ACHN (cell line): ENCODE results near the gene GPBP1.
"Not testable (repeated sequence)": the region's sequence is repeated elsewhere in the genome, so short reads cannot be mapped to it uniquely, and the experiment has no call there.

ENCODE experiments used
- DNase-seq: peaks from one replicate; pipeline ENCODE4 v3.0.0-alpha.2; 2015
- in situ Hi-C: cut with HindIII; loops from 2 replicates; pipeline ENCODE4 v1.10.0; 2017; ENCODE audit warnings: low sequenced_read_pairs, low pct_ligation_motif_present, low pct_unique_long_range_greater_than_20kb

Gene GPBP1

GRCh38 chr5:57174890-57175510 lies 1.1 kb downstream of the GPBP1 start:
- DNase-seq, result peak; percentile 24
- in situ Hi-C loops, result no loop called here

- DNase-seq, result peak; percentile 16
- in situ Hi-C loops, result no loop called here
Observed at GRCh38 chr5:57175551-57176309, 1.9 kb downstream of the GPBP1 start.

- in situ Hi-C loops, result no loop called here
- peak; percentile 45 for DNase-seq
Observed at GRCh38 chr5:57176350-57176857, 2.5 kb downstream of the GPBP1 start.

- no peak for DNase-seq
- in situ Hi-C loops, result no loop called here
Observed at GRCh38 chr5:57177479-57178156, 3.8 kb downstream of the GPBP1 start.

- in situ Hi-C loops, DNase-seq: not testable (repeated sequence)
Observed at GRCh38 chr5:57178238-57178637, 4.4 kb downstream of the GPBP1 start.

- in situ Hi-C loops, result no loop called here
- no peak for DNase-seq
Observed at GRCh38 chr5:57179262-57180200, 5.7 kb downstream of the GPBP1 start.

- in situ Hi-C loops, result no loop called here
- no peak for DNase-seq
Observed at GRCh38 chr5:57181154-57181553, 7.3 kb downstream of the GPBP1 start.

GRCh38 chr5:57184322-57184721 lies 10.5 kb downstream of the GPBP1 start:
- in situ Hi-C loops, result no loop called here
- no peak for DNase-seq

GRCh38 chr5:57185313-57185712 lies 11.5 kb downstream of the GPBP1 start:
- no peak for DNase-seq
- in situ Hi-C loops, result no loop called here

GRCh38 chr5:57186194-57186593 lies 12.3 kb downstream of the GPBP1 start:
- in situ Hi-C loops, result no loop called here

GRCh38 chr5:57187977-57188376 lies 14.1 kb downstream of the GPBP1 start:
- DNase-seq, in situ Hi-C loops: not testable (repeated sequence)

More at GRCh38 chr5:57186194-57186593, 12.3 kb downstream of the GPBP1 start:
- DNase-seq, result no peak

- no peak for DNase-seq
- in situ Hi-C loops, result no loop called here
Observed at GRCh38 chr5:57189515-57189914, 15.7 kb downstream of the GPBP1 start.

GRCh38 chr5:57190593-57190992 lies 16.7 kb downstream of the GPBP1 start:
- no peak for DNase-seq
- in situ Hi-C loops, result no loop called here

GRCh38 chr5:57191163-57191562 lies 17.3 kb downstream of the GPBP1 start:
- in situ Hi-C loops, result no loop called here
- no peak for DNase-seq

- no peak for DNase-seq
- in situ Hi-C loops, result no loop called here
Observed at GRCh38 chr5:57191986-57192385, 18.1 kb downstream of the GPBP1 start.

- DNase-seq, in situ Hi-C loops: not testable (repeated sequence)
Observed at GRCh38 chr5:57192832-57193231, 19.0 kb downstream of the GPBP1 start.

- in situ Hi-C loops, result no loop called here
- no peak for DNase-seq
Observed at GRCh38 chr5:57193757-57194413, 20.0 kb downstream of the GPBP1 start.

GRCh38 chr5:57194653-57195052 lies 20.8 kb downstream of the GPBP1 start:
- no peak for DNase-seq
- in situ Hi-C loops, result no loop called here
